ENCODE data around the gene COL20A1.

- TF ChIP-seq CTCF (IDR thresholded peaks at IDR 0.05 in 8 of 11, conservative IDR thresholded peaks at IDR 0.05 in 3 of 11) (no peak), POLR2A (IDR thresholded peaks at IDR 0.05) (no peak), POLR2AphosphoS5 (IDR thresholded peaks at IDR 0.05) (peak in 1 of 3 donors; percentile 48)
Measured at GRCh38 chr20:63282946-63283345, 10.0 kb upstream of the COL20A1 start.

Measured in spleen (tissue), 7 donors.